ENCODE results near the gene PDLIM1. TPM values are rescaled to one million over a fixed set of nuclear protein-coding genes. Genes with fewer than 3 reads are reported as not detected.

PDLIM1 gene
- total and polyA plus RNA-seq, 2 of the 8 experiments (the other 6 are each of a cell fraction or from before 2014, with no cell fraction given), result 169 to 245 TPM

DNA sequence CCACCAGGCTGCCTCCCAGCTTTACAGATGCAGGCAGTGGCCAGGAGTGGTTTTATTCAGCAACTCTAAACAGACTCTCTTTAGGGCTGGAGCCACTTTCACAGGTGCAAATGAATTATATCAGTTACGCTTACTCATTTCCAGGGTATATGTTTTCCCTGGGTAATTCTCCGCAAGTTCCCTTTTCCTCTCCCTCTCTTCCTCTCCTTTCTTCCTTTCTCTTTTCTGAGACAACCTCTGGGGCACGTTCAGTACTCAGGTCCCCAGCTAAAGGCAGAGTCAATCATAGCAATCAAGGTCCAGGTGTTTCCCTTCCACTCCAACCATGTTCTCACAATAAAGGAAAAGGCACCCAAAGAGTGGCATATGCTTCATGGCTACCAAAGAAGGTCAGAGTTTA is 41.3 kb downstream of the PDLIM1 start (continued):
- TF ChIP-seq CHD7 (IDR thresholded peaks at IDR 0.05; ENCODE audit: insufficient replicate concordance, low read length), result no peak

Data from H1 (cell line).